ENCODE results near the gene BTRC.

GRCh38 chr10:101579516-101579870, 225.5 kb downstream of the BTRC start:
- TF ChIP-seq CTCF (IDR thresholded peaks at IDR 0.05) = no peak
- no peak for TF ChIP-seq POLR2A (IDR thresholded peaks at IDR 0.05)
